Fibroblast of lung (primary cell): Measurements from ENCODE around the gene KCND3. TPM values are rescaled to one million over a fixed set of nuclear protein-coding genes. Genes with fewer than 3 reads are reported as not detected.

ENCODE experiments used
- DNase-seq, 2 donors: peaks; one replicate each; pipeline versions ENCODE4 v3.0.0 to v3.0.0-alpha.2; 2010; ENCODE audit warnings: low read depth in 2 of 2
- H2AFZ ChIP-seq: 2 replicates; pipeline ENCODE4 v1.5.1; 2012; ENCODE audit warnings: low read length, control low read depth, inconsistent platforms
- H3K27ac ChIP-seq: 2 replicates; pipeline ENCODE4 v1.5.1; 2011; ENCODE audit warnings: low read length, control low read depth; ENCODE audit not compliant: insufficient read depth
- H3K27me3 ChIP-seq: 2 replicates; pipeline ENCODE4 v1.5.1; 2011; ENCODE audit warnings: mild to moderate bottlenecking, low read length; ENCODE audit not compliant: control insufficient read depth, insufficient read depth
- H3K36me3 ChIP-seq: 2 replicates; pipeline ENCODE4 v1.5.1; 2011; ENCODE audit warnings: low read length; ENCODE audit not compliant: control insufficient read depth, insufficient read depth
- H3K4me1 ChIP-seq: 2 replicates; pipeline ENCODE4 v1.5.1; 2011; ENCODE audit warnings: low read length; ENCODE audit not compliant: control insufficient read depth, insufficient read depth; ENCODE audit errors: extremely low read depth
- H3K4me2 ChIP-seq: 2 replicates; pipeline ENCODE4 v1.5.1; 2011; ENCODE audit warnings: low read length, control low read depth; ENCODE audit not compliant: insufficient read depth; ENCODE audit errors: extremely low read depth
- H3K4me3 ChIP-seq, 4 experiments: fragments of 200-600 bp in 1 of 4; sonication (generic) in 1 of 4; replicated peaks in 1 of 4; 2 replicates each; pipeline ENCODE4 v1.5.1; 2011 to 2016; ENCODE audit warnings: low read length in 4 of 4, low read depth in 3 of 4, mild to moderate bottlenecking in 3 of 4, control low read depth in 2 of 4, inconsistent platforms in 1 of 4, mixed read lengths in 1 of 4; ENCODE audit not compliant: insufficient read depth in 1 of 4; ENCODE audit errors: control extremely low read depth in 1 of 4
- H3K79me2 ChIP-seq: 2 replicates; pipeline ENCODE4 v1.5.1; 2012; ENCODE audit warnings: mild to moderate bottlenecking, low read length, inconsistent platforms; ENCODE audit not compliant: control insufficient read depth, insufficient read depth
- H3K9ac ChIP-seq: 2 replicates; pipeline ENCODE4 v1.5.1; 2011; ENCODE audit warnings: mild to moderate bottlenecking, low read length, control low read depth; ENCODE audit not compliant: insufficient read depth
- H3K9me3 ChIP-seq: 2 replicates; pipeline ENCODE4 v1.5.1; 2012; ENCODE audit warnings: low read depth, low read length; ENCODE audit not compliant: control insufficient read depth, insufficient read depth
- H4K20me1 ChIP-seq: 2 replicates; pipeline ENCODE4 v1.5.1; 2011; ENCODE audit warnings: low read length; ENCODE audit not compliant: control insufficient read depth, insufficient read depth; ENCODE audit errors: extremely low read depth
- CTCF ChIP-seq, 2 donors: IDR thresholded peaks in 1 of 2; conservative IDR thresholded peaks in 1 of 2; 1 replicate in 1 of 2; 2 replicates in 1 of 2; pipeline ENCODE4 v1.5.1; 2011 to 2012; ENCODE audit warnings: low read length in 2 of 2, control low read depth in 1 of 2, inconsistent platforms in 1 of 2, low read depth in 1 of 2, mild to moderate bottlenecking in 1 of 2
- EZH2 ChIP-seq: IDR thresholded peaks from 2 replicates; pipeline ENCODE4 v1.5.1; 2012; ENCODE audit warnings: low read length, control low read depth, mild to moderate bottlenecking; ENCODE audit errors: missing control alignments
- polyA plus RNA-seq, 2 donors: library from polyadenylated mRNA; depleted of rRNA in 1 of 2; stranded (reverse) in 1 of 2; unstranded in 1 of 2; fragments of >200 nt; gene quantifications; 2 replicates each; pipeline ENCODE4 v1.2.1, GENCODE V29; 2011 to 2012; ENCODE audit warnings: missing spikeins in 1 of 2
- total RNA-seq: library from RNA; depleted of rRNA; stranded (reverse); fragments of >200 nt; gene quantifications from 2 replicates; pipeline ENCODE4 v1.2.1, GENCODE V29; 2014

KCND3 gene
- total and polyA plus RNA-seq, 2 donors (not counting 1 experiment from before 2014, with no cell fraction given) = 0.66 to 9.3 TPM

- no peaks in the 10 kb centered on the region for H3K9me3 ChIP-seq
- H3K4me2 ChIP-seq = no peak overlapping the region
- DNase-seq = no peak
- H3K9ac ChIP-seq = no peak overlapping the region
- no peak overlapping the region for H3K27ac ChIP-seq
- H3K27me3 ChIP-seq = no peaks in the 10 kb centered on the region
- no peak for TF ChIP-seq EZH2
- H3K4me1 ChIP-seq = no peaks in the 10 kb centered on the region
- H3K79me2 ChIP-seq = no peaks in the 10 kb centered on the region
- H3K36me3 ChIP-seq = no peaks in the 10 kb centered on the region
- no peaks in the 10 kb centered on the region for H4K20me1 ChIP-seq
- H2AFZ ChIP-seq = no peak overlapping the region
- no peak overlapping the region for H3K4me3 ChIP-seq
Observed at GRCh38 chr1:112030157-112030556, 40.7 kb upstream of the KCND3 start.

GRCh38 chr1:112027696-112028095, 38.2 kb upstream of the KCND3 start:
- no peaks in the 10 kb centered on the region for H3K79me2 ChIP-seq
- no peaks in the 10 kb centered on the region for H3K9me3 ChIP-seq
- H3K9ac ChIP-seq = no peak overlapping the region
- TF ChIP-seq CTCF (conservative IDR thresholded peaks at IDR 0.05 in 1 of 2, IDR thresholded peaks at IDR 0.05 in 1 of 2; ENCODE audit: low read depth in 1 of 2, low read length in 2 of 2) (no peak), EZH2 (no peak)
- H2AFZ ChIP-seq = no peak overlapping the region
- no peaks in the 10 kb centered on the region for H3K27me3 ChIP-seq
- H3K4me2 ChIP-seq = no peak overlapping the region
- no peak overlapping the region for H3K27ac ChIP-seq
- no peaks in the 10 kb centered on the region for H3K36me3 ChIP-seq
- no peak overlapping the region for H3K4me3 ChIP-seq
- DNase-seq = no peak
- H3K4me1 ChIP-seq = no peaks in the 10 kb centered on the region
- H4K20me1 ChIP-seq = no peaks in the 10 kb centered on the region

- no peak for TF ChIP-seq CTCF (conservative IDR thresholded peaks at IDR 0.05 in 1 of 2, IDR thresholded peaks at IDR 0.05 in 1 of 2; ENCODE audit: low read depth in 1 of 2, low read length in 2 of 2)
- no peak for TF ChIP-seq EZH2
- H3K27me3 ChIP-seq = no peaks in the 10 kb centered on the region
- no peaks in the 10 kb centered on the region for H3K79me2 ChIP-seq
- H3K27ac ChIP-seq = no peak overlapping the region
- no peaks in the 10 kb centered on the region for H4K20me1 ChIP-seq
- no peaks in the 10 kb centered on the region for H3K4me1 ChIP-seq
- H3K9me3 ChIP-seq = no peaks in the 10 kb centered on the region
- no peak overlapping the region for H3K4me2 ChIP-seq
- H3K4me3 ChIP-seq = no peak overlapping the region
- no peak overlapping the region for H3K9ac ChIP-seq
- no peak overlapping the region for H2AFZ ChIP-seq
- no peak for DNase-seq
- H3K36me3 ChIP-seq = no peaks in the 10 kb centered on the region
Observed at GRCh38 chr1:112026501-112026900, 37.0 kb upstream of the KCND3 start.
